K562 (cell line): ENCODE data around the gene TMEM131. TPM values are rescaled to one million over a fixed set of nuclear protein-coding genes. Genes with fewer than 3 reads are reported as not detected.

Experiments
- ATAC-seq: fragments of 200-7000 bp; cut with Tn5 transposase; 3 replicates; pipeline ENCODE4 v1.9.1; 2020; ENCODE audit warnings: moderate library complexity
- BruUV-seq: library from RNA; stranded (reverse); fragments of 400-500 nt; replicated peaks from 2 replicates; lab custom pipeline; 2021; lab: Mats Ljungman, UMichigan
- CTCF ChIA-PET: fragments of 300-600 bp; formaldehyde crosslinking; extraction: SDS; loops from one replicate; lab custom pipeline; 2021; ENCODE audit warnings: low intra/inter-chr PET ratio; lab: Yijun Ruan, JAX
- POLR2A ChIA-PET: fragments of 300-600, 350-650 bp; sonication (Branson Sonifier 250); formaldehyde crosslinking; extraction: SDS; loops from one replicate; lab custom pipeline; 2021; ENCODE audit warnings: antibody characterized with exemption, inconsistent platforms; lab: Yijun Ruan, JAX
- DNase-seq, 4 experiments: peaks; one replicate each; pipeline versions ENCODE4 v3.0.0 to v3.0.0-alpha.2; 2011 to 2018; ENCODE audit warnings: low spot score in 3 of 4, mixed read lengths in 3 of 4; ENCODE audit errors: extremely low read depth in 1 of 4
- FAIRE-seq: peaks from 2 replicates; lab custom pipeline; 2011; peaks lifted over from hg19 to GRCh38; lab: Jason Lieb, UNC
- H2AFZ ChIP-seq: 2 replicates; pipeline ENCODE4 v1.6.0; 2011; ENCODE audit warnings: low read depth, low read length, control low read depth, inconsistent platforms
- H3K27ac ChIP-seq: fragments of 200-600 bp; 3 replicates; pipeline ENCODE4 v1.8.0; 2011; ENCODE audit warnings: low read depth, mild to moderate bottlenecking, control low read depth, inconsistent platforms, low read length, moderate library complexity, mixed read lengths; ENCODE audit errors: extremely low read depth
- H3K27me3 ChIP-seq, 2 experiments: fragments of 300-600 bp in 1 of 2; 2 replicates in 1 of 2; 3 replicates in 1 of 2; pipeline versions ENCODE4 v1.6.0 to v1.8.0; 2011; ENCODE audit warnings: inconsistent platforms in 2 of 2, low read length in 2 of 2, mild to moderate bottlenecking in 1 of 2, mixed read lengths in 1 of 2, moderate library complexity in 1 of 2; ENCODE audit not compliant: control insufficient read depth in 2 of 2, insufficient read depth in 2 of 2
- H3K36me3 ChIP-seq: fragments of 300-600 bp; 3 replicates; pipeline ENCODE4 v1.8.0; 2011; ENCODE audit warnings: mild to moderate bottlenecking, low read length, inconsistent platforms; ENCODE audit not compliant: control insufficient read depth, insufficient read depth
- H3K4me1 ChIP-seq, 2 experiments: fragments of 200-600 bp in 1 of 2; replicated peaks in 1 of 2; 2 replicates in 1 of 2; 3 replicates in 1 of 2; pipeline versions ENCODE4 v1.5.1 to v1.8.0; 2011; ENCODE audit warnings: inconsistent platforms in 2 of 2, low read length in 2 of 2, mild to moderate bottlenecking in 1 of 2, mixed read lengths in 1 of 2, moderate library complexity in 1 of 2; ENCODE audit not compliant: control insufficient read depth in 2 of 2, insufficient read depth in 2 of 2
- H3K4me2 ChIP-seq: 2 replicates; pipeline ENCODE4 v1.6.1; 2011; ENCODE audit warnings: low read length, control low read depth, inconsistent platforms, mixed read lengths; ENCODE audit not compliant: insufficient read depth
- H3K4me3 ChIP-seq: fragments of 200-600 bp; sonication (generic), shearing (Covaris generic); 2 replicates; pipeline ENCODE4 v1.5.1; 2016; ENCODE audit warnings: control low read depth, inconsistent platforms
- H3K79me2 ChIP-seq: fragments of 200-600 bp; 3 replicates; pipeline ENCODE4 v1.8.0; 2011; ENCODE audit warnings: low read length, inconsistent platforms; ENCODE audit not compliant: control insufficient read depth, insufficient read depth
- H3K9ac ChIP-seq, 2 experiments: 2 replicates each; pipeline versions ENCODE4 v1.6.0 to v1.6.1; 2011; ENCODE audit warnings: low read depth in 2 of 2, low read length in 2 of 2, control low read depth in 1 of 2, inconsistent platforms in 1 of 2, mild to moderate bottlenecking in 1 of 2, mixed read lengths in 1 of 2; ENCODE audit not compliant: insufficient read depth in 1 of 2
- H3K9me1 ChIP-seq: one replicate; pipeline ENCODE4 v1.6.0; 2011; ENCODE audit warnings: inconsistent platforms, mild to moderate bottlenecking, low read length, moderate library complexity; ENCODE audit not compliant: control insufficient read depth, insufficient read depth
- H3K9me3 ChIP-seq: replicated peaks from 2 replicates; pipeline ENCODE4 v1.5.1; 2011; ENCODE audit warnings: low read depth, low read length, inconsistent platforms; ENCODE audit not compliant: control insufficient read depth, insufficient read depth
- H4K20me1 ChIP-seq: replicated peaks from 2 replicates; pipeline ENCODE4 v1.6.1; 2011; ENCODE audit warnings: low read length, inconsistent platforms, mixed read lengths; ENCODE audit not compliant: control insufficient read depth, insufficient read depth
- BRCA1 ChIP-seq, 2 experiments: fragments of 450-650 bp in 1 of 2; sonication (generic) in 1 of 2; formaldehyde crosslinking in 1 of 2; IDR thresholded peaks; 2 replicates each; pipeline versions ENCODE4 v1.5.0 to v1.6.1; 2017 to 2020; ENCODE audit warnings: mild to moderate bottlenecking in 1 of 2, missing genetic modification reagents in 1 of 2
- CTBP1 ChIP-seq: fragments of 450-650 bp; IDR thresholded peaks from 2 replicates; pipeline ENCODE4 v1.6.1; 2016; ENCODE audit warnings: borderline replicate concordance
- CUX1 ChIP-seq: fragments of 200-800 bp; sonication (Bioruptor generic); IDR thresholded peaks from 2 replicates; pipeline ENCODE4 v1.6.1; 2016; ENCODE audit warnings: missing genetic modification characterization, missing compliant biosample characterization
- FOS ChIP-seq: IDR thresholded peaks from 3 replicates; pipeline ENCODE4 v1.6.1; 2011; ENCODE audit not compliant: insufficient read length; ENCODE audit errors: extremely low read depth
- FOXM1 ChIP-seq, 2 experiments: fragments of 450-650 bp in 1 of 2; sonication (generic) in 1 of 2; formaldehyde crosslinking in 1 of 2; IDR thresholded peaks; 2 replicates each; pipeline versions ENCODE4 v1.6.1 to v1.9.0; 2017 to 2022; ENCODE audit warnings: low read depth in 2 of 2, mild to moderate bottlenecking in 2 of 2, missing genetic modification reagents in 1 of 2, moderate library complexity in 1 of 2
- ILK ChIP-seq: fragments of 450-650 bp; IDR thresholded peaks from 2 replicates; pipeline ENCODE4 v1.6.1; 2016; ENCODE audit warnings: missing genetic modification characterization, low read depth, mild to moderate bottlenecking, missing compliant biosample characterization, moderate library complexity, borderline replicate concordance
- NFIC ChIP-seq: fragments of 450-650 bp; IDR thresholded peaks from 2 replicates; pipeline ENCODE4 v1.6.1; 2017; ENCODE audit warnings: mild to moderate bottlenecking, inconsistent platforms
- NFYB ChIP-seq: IDR thresholded peaks from 2 replicates; pipeline ENCODE4 v1.6.1; 2011; ENCODE audit warnings: mild to moderate bottlenecking, moderate library complexity; ENCODE audit not compliant: insufficient read length; ENCODE audit errors: extremely low read depth
- NR3C1 ChIP-seq: sonication (generic); formaldehyde crosslinking; IDR thresholded peaks from 2 replicates; pipeline ENCODE4 v1.8.1; 2022; ENCODE audit warnings: missing genetic modification reagents
- PTTG1 ChIP-seq: fragments of 450-650 bp; IDR thresholded peaks from 2 replicates; pipeline ENCODE4 v1.6.1; 2016; ENCODE audit warnings: low read depth, mild to moderate bottlenecking, missing genetic modification characterization, missing compliant biosample characterization
- SAP30 ChIP-seq: fragments of 200-600 bp; sonication (generic); IDR thresholded peaks from 2 replicates; pipeline ENCODE4 v1.6.1; 2012; ENCODE audit warnings: borderline replicate concordance, low read depth, mild to moderate bottlenecking, moderate library complexity, low read length, control low read depth, inconsistent platforms; ENCODE audit not compliant: insufficient read depth, poor library complexity, severe bottlenecking
- TAF1 ChIP-seq: IDR thresholded peaks from 2 replicates; pipeline ENCODE4 v1.6.1; 2011; ENCODE audit warnings: mild to moderate bottlenecking, low read length, moderate library complexity; ENCODE audit not compliant: insufficient read depth, control insufficient read depth, severe bottlenecking; ENCODE audit errors: extremely low read depth
- XRCC4 ChIP-seq: IDR thresholded peaks from one replicate; pipeline ENCODE4 v1.6.1; 2011; ENCODE audit not compliant: insufficient read depth, insufficient read length; ENCODE audit errors: extremely low read depth
- ZNF175 ChIP-seq: fragments of 200-800 bp; sonication (Bioruptor generic); IDR thresholded peaks from 2 replicates; pipeline ENCODE4 v1.6.1; 2016; ENCODE audit warnings: low read depth, mild to moderate bottlenecking, missing genetic modification characterization, missing compliant biosample characterization
- ZNF217 ChIP-seq: sonication (generic); formaldehyde crosslinking; IDR thresholded peaks from 2 replicates; pipeline ENCODE4 v1.8.0; 2022; ENCODE audit warnings: mild to moderate bottlenecking, missing genetic modification reagents
- WGBS: fragments of 100-300 bp; shearing (Covaris generic); methylation state at CpG from one replicate; pipeline ENCODE4 v1.1.6; 2016; ENCODE audit warnings: low coverage, mixed read lengths; ENCODE audit not compliant: insufficient coverage; ENCODE audit errors: missing lambda C conversion rate; 5-methylcytosine and 5-hydroxymethylcytosine counted together
- in situ Hi-C: fragments of 300-500 bp; cut with MboI; formaldehyde crosslinking; loops from 4 replicates; pipeline ENCODE4 v1.15.0; 2018; ENCODE audit warnings: inconsistent platforms, mixed read lengths
- intact Hi-C: fragments of 100-400 bp; cut with micrococcal nuclease; formaldehyde crosslinking; loops from 2 replicates; pipeline ENCODE4 v1.14.2; 2022
- polyA plus RNA-seq, 8 experiments: library from polyadenylated mRNA; depleted of rRNA in 4 of 8; stranded (reverse) in 5 of 8; unstranded in 3 of 8; fragments of >200 nt; fragmentation: Nextera tagmentation in 2 of 8; fragmentation: Illumina TruSeq in 1 of 8; extraction: Ambion mirVana in 2 of 8; extraction: Trizol in 1 of 8; gene quantifications; 2 replicates each; pipeline versions ENCODE4 v1.2.1 to v1.2.3, GENCODE V29; 2011 to 2014; ENCODE audit warnings: inconsistent platforms in 1 of 8, missing spikeins in 1 of 8
- total RNA-seq, 7 experiments: library from RNA; depleted of rRNA in 6 of 7; stranded (reverse); fragments of >200 nt in 6 of 7; fragmentation: Illumina TruSeq in 2 of 7; extraction: Trizol in 2 of 7; gene quantifications; 2 replicates each; pipeline versions ENCODE4 v1.2.1 to v1.2.3, GENCODE V29; 2011 to 2021; ENCODE audit warnings: low replicate concordance in 1 of 7

The TMEM131 gene
- total and polyA plus RNA-seq, 9 of the 15 experiments (the other 6 are each of a cell fraction or from before 2014, with no cell fraction given) = 2.5 to 21.1 (median 12.4) TPM

- H3K4me2 ChIP-seq = no peak overlapping the region
- no peak for TF ChIP-seq PTTG1
- TF ChIP-seq CUX1 (CRISPR knock-in tag) = no peak
- no peak for TF ChIP-seq TAF1
- TF ChIP-seq NFIC = no peak
- no peak for TF ChIP-seq ILK
- TF ChIP-seq BRCA1 (IDR thresholded peaks at IDR 0.05) = no peak
- no peak for TF ChIP-seq BRCA1 (CRISPR knock-in tag; IDR thresholded peaks at IDR 0.05)
- no peak for TF ChIP-seq ZNF217 (CRISPR knock-in tag)
- TF ChIP-seq ZNF175 (CRISPR knock-in tag) = no peak
- no peak for TF ChIP-seq CTBP1
- no peak for TF ChIP-seq FOXM1 (IDR thresholded peaks at IDR 0.05; ENCODE audit: low read depth)
- TF ChIP-seq FOXM1 (CRISPR knock-in tag; IDR thresholded peaks at IDR 0.05; ENCODE audit: low read depth) = no peak
- TF ChIP-seq SAP30 = no peak
- TF ChIP-seq FOS = no peak
- TF ChIP-seq NR3C1 (CRISPR knock-in tag) = no peak
- TF ChIP-seq NFYB = no peak
- no peak for TF ChIP-seq XRCC4
- TF ChIP-seq, all 486 proteins: peak for 0
- WGBS = 90% methylated on average over 6 of the region's 6 CpGs
- peaks cover 24% of the 10 kb centered on the region for H3K79me2 ChIP-seq
- no TSS peak for BruUV-seq
- FAIRE-seq (no peak), ATAC-seq (no peak), DNase-seq (no peak)
- no peak overlapping the region for H3K27ac ChIP-seq
- peaks cover 5 to 46% of the 10 kb centered on the region in 2 experiments; a peak in 4 of 5 replicates for H3K4me1 ChIP-seq
- POLR2A ChIA-PET = no interaction called here
- CTCF ChIA-PET = no interaction called here
- H3K9ac ChIP-seq = no peak overlapping the region
- no peaks in the 10 kb centered on the region for H3K9me1 ChIP-seq
- no peak overlapping the region for H3K4me3 ChIP-seq
- in situ Hi-C loops (no loop called here), intact Hi-C loops (no loop called here)
- peaks cover 20% of the 10 kb centered on the region; the same call in 2 of the 3 replicates for H3K36me3 ChIP-seq
- H4K20me1 ChIP-seq = no peaks in the 10 kb centered on the region
- no peaks in the 10 kb centered on the region for H3K9me3 ChIP-seq
- no peak overlapping the region for H2AFZ ChIP-seq
- H3K27me3 ChIP-seq = no peaks in the 10 kb centered on the region
Observed at GRCh38 chr2:97907369-97908100, 88.2 kb downstream of the TMEM131 start.
